HepG2 (cell line): Measurements from ENCODE around the gene PIK3IP1. TPM values are rescaled to one million over a fixed set of nuclear protein-coding genes. Genes with fewer than 3 reads are reported as not detected.

Experiments used
- CENPT ChIP-seq: sonication (generic); formaldehyde crosslinking; IDR thresholded peaks from 2 replicates; pipeline ENCODE4 v1.8.0; 2022; ENCODE audit warnings: low read depth, mild to moderate bottlenecking, moderate library complexity, missing genetic modification reagents
- HINFP ChIP-seq: sonication (generic); formaldehyde crosslinking; IDR thresholded peaks from 2 replicates; pipeline ENCODE4 v1.4.0; 2020; ENCODE audit warnings: low read depth, mild to moderate bottlenecking, missing genetic modification reagents
- IKZF1 ChIP-seq: fragments of 450-650 bp; IDR thresholded peaks from 2 replicates; pipeline ENCODE4 v1.7.1; 2016
- MEIS1 ChIP-seq: sonication (generic); formaldehyde crosslinking; IDR thresholded peaks from 2 replicates; pipeline ENCODE4 v1.9.0; 2021; ENCODE audit warnings: mild to moderate bottlenecking, missing genetic modification reagents, moderate library complexity, borderline replicate concordance
- MTA1 ChIP-seq: sonication (generic); formaldehyde crosslinking; IDR thresholded peaks from 2 replicates; pipeline ENCODE4 v1.4.0; 2020; ENCODE audit warnings: missing genetic modification reagents, mild to moderate bottlenecking, borderline replicate concordance
- NCOR1 ChIP-seq: fragments of 200-600 bp; sonication (generic); IDR thresholded peaks from 2 replicates; pipeline ENCODE4 v1.7.0; 2017; ENCODE audit warnings: antibody characterized with exemption, low read length, borderline replicate concordance
- PHF21A ChIP-seq: sonication (generic); formaldehyde crosslinking; IDR thresholded peaks from 2 replicates; pipeline ENCODE4 v1.5.0; 2020; ENCODE audit warnings: mild to moderate bottlenecking, missing genetic modification reagents
- YEATS4 ChIP-seq: sonication (generic); formaldehyde crosslinking; IDR thresholded peaks from 2 replicates; pipeline ENCODE4 v1.4.0; 2020; ENCODE audit warnings: missing genetic modification reagents, borderline replicate concordance
- ZKSCAN5 ChIP-seq: sonication (generic); formaldehyde crosslinking; IDR thresholded peaks from 2 replicates; pipeline ENCODE4 v1.5.1; 2020; ENCODE audit warnings: mild to moderate bottlenecking, missing genetic modification reagents
- ZMYM2 ChIP-seq: sonication (generic); formaldehyde crosslinking; IDR thresholded peaks from 2 replicates; pipeline ENCODE4 v1.8.0; 2022; ENCODE audit warnings: mild to moderate bottlenecking, missing genetic modification reagents
- ZNF460 ChIP-seq: sonication (generic); formaldehyde crosslinking; IDR thresholded peaks from 2 replicates; pipeline ENCODE4 v1.5.1; 2020; ENCODE audit warnings: missing genetic modification reagents, mild to moderate bottlenecking, borderline replicate concordance
- ZNF557 ChIP-seq: sonication (generic); formaldehyde crosslinking; IDR thresholded peaks from 2 replicates; pipeline ENCODE4 v1.4.0; 2020; ENCODE audit warnings: missing genetic modification reagents
- ZNF597 ChIP-seq: sonication (generic); formaldehyde crosslinking; IDR thresholded peaks from 2 replicates; pipeline ENCODE4 v1.5.0; 2020; ENCODE audit warnings: missing genetic modification reagents
- ZNF646 ChIP-seq: sonication (generic); formaldehyde crosslinking; IDR thresholded peaks from 2 replicates; pipeline ENCODE4 v1.9.0; 2021; ENCODE audit warnings: mild to moderate bottlenecking, missing genetic modification reagents
- polyA plus RNA-seq, 8 experiments: library from polyadenylated mRNA; depleted of rRNA in 3 of 8; stranded (reverse) in 7 of 8; unstranded in 1 of 8; fragments of >200 nt; fragmentation: Illumina TruSeq in 4 of 8; extraction: Trizol in 4 of 8; gene quantifications; 2 replicates each; pipeline versions ENCODE4 v1.2.1 to v1.2.3, GENCODE V29; 2011 to 2016; ENCODE audit warnings: low read depth in 4 of 8, missing spikeins in 1 of 8, mixed read lengths in 1 of 8; ENCODE audit not compliant: insufficient read depth in 1 of 8
- total RNA-seq, 5 experiments: library from RNA; depleted of rRNA; stranded (reverse); fragments of >200 nt; fragmentation: Illumina TruSeq; extraction: Trizol; gene quantifications; 2 replicates each; pipeline ENCODE4 v1.2.3, GENCODE V29; 2016; ENCODE audit warnings: low read depth in 1 of 5

Gene PIK3IP1
- total and polyA plus RNA-seq, 2 of the 13 experiments (the other 11 are each of a cell fraction or from before 2014, with no cell fraction given), result 1.3 to 2.5 TPM

GRCh38 chr22:31290494-31291471 is 1.5 kb downstream of the PIK3IP1 start (continued):
- TF ChIP-seq ZNF646 (CRISPR knock-in tag) (0 out of 2 replicates have a peak, but pooled peaks have one; percentile 55), IKZF1 (no peak), ZNF557 (no peak), MTA1 (CRISPR knock-in tag) (peak; percentile 66; the same call in 1 of the 2 replicates), ZNF460 (no peak), CENPT (CRISPR knock-in tag) (no peak), ZMYM2 (CRISPR knock-in tag) (no peak), HINFP (CRISPR knock-in tag) (peak; percentile 68; the same call in 1 of the 2 replicates), ZKSCAN5 (CRISPR knock-in tag) (no peak), PHF21A (CRISPR knock-in tag) (peak; percentile 85), ZNF597 (CRISPR knock-in tag) (no peak), YEATS4 (peak; percentile 77; the same call in 1 of the 2 replicates), MEIS1 (CRISPR knock-in tag) (peak; percentile 55; the same call in 1 of the 2 replicates), NCOR1 (no peak)
